ENCODE measurements around the gene SKA3.
A peak's percentile ranks its signal among the peaks of the same experiment; 100 is the strongest.
"Not testable (repeated sequence)": the region's sequence is repeated elsewhere in the genome, so short reads cannot be mapped to it uniquely, and the experiment has no call there.

Gene SKA3

GRCh38 chr13:21176982-21177284, 581 bp upstream of the SKA3 start:
- in situ Hi-C loops (cut with HindIII; ENCODE audit: low sequenced_read_pairs) = no loop called here
- peak overlapping the region; percentile 73 for H3K4me3 ChIP-seq (ENCODE audit: low read depth, low read length)
- no peak for TF ChIP-seq CTCF (IDR thresholded peaks at IDR 0.05; ENCODE audit: low read depth, low read length)
- DNase-seq (ENCODE audit: low read depth, low spot score) = no peak

DNA sequence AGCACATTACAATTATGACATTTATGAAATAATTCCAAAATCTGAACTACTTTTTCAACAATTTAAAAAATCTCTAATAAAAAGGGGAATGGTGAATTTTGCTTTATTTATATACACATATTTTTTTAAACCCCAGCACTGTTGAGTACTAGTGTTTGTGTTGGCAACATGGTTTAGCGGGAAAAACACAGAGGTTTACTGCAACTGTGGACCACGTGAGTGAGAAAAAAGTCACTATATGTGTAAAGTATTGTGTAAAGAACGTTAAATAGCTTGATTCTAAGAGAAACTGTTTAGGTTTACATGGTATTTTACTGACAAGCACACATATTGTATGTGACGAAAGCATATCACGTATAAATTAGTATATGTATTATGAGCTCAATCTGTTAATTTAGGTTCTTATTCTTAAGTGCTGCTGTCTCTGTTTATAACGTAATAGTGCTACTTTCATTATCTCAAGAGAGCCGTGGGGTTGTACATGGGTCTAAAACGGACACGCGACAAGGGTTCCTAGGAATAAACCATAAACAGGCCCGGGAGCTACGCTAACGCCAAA, 617 bp downstream of the SKA3 start:
- peak; percentile 57 for DNase-seq (ENCODE audit: low read depth, low spot score)
- in situ Hi-C loops (cut with HindIII; ENCODE audit: low sequenced_read_pairs) = no loop called here
- no peak for TF ChIP-seq CTCF (IDR thresholded peaks at IDR 0.05; ENCODE audit: low read depth, low read length)
- peak overlapping the region; percentile 73 for H3K4me3 ChIP-seq (ENCODE audit: low read depth, low read length)

- H3K4me3 ChIP-seq (ENCODE audit: low read depth, low read length); DNase-seq (ENCODE audit: low read depth, low spot score); in situ Hi-C loops (cut with HindIII; ENCODE audit: low sequenced_read_pairs): not testable (repeated sequence)
Measured at GRCh38 chr13:21173767-21174166, 2.6 kb downstream of the SKA3 start.

- in situ Hi-C loops (cut with HindIII; ENCODE audit: low sequenced_read_pairs) = no loop called here
- TF ChIP-seq CTCF (IDR thresholded peaks at IDR 0.05; ENCODE audit: low read depth, low read length) = no peak
- no peak overlapping the region for H3K4me3 ChIP-seq (ENCODE audit: low read depth, low read length)
- no peak for DNase-seq (ENCODE audit: low read depth, low spot score)
Measured at GRCh38 chr13:21171420-21171819, 4.9 kb downstream of the SKA3 start.

DNA sequence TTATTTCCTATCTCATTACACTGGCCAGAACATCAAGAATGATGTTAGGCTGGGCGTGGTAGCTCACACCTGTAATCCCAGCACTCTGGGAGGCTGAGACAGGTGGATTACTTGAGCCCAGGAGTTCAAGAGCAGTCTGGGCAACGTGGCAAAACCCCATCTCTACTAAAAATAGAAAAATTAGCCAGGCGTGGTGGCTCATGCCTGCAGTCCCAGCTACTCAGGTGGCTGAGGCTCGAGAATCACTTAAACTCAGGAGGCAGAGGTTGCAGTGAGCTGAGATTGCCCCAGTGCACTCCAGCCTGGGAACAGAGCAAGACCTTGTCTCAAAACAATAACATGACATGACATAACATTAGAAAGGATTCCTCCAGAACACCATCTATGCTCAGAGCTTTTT, 10.7 kb downstream of the SKA3 start:
- H3K4me3 ChIP-seq (ENCODE audit: low read depth, low read length); in situ Hi-C loops (cut with HindIII; ENCODE audit: low sequenced_read_pairs); DNase-seq (ENCODE audit: low read depth, low spot score): not testable (repeated sequence)

GRCh38 chr13:21164631-21165030, 11.7 kb downstream of the SKA3 start:
- no peak for DNase-seq (ENCODE audit: low read depth, low spot score)
- no peak overlapping the region for H3K4me3 ChIP-seq (ENCODE audit: low read depth, low read length)
- TF ChIP-seq CTCF (IDR thresholded peaks at IDR 0.05; ENCODE audit: low read depth, low read length) = no peak
- in situ Hi-C loops (cut with HindIII; ENCODE audit: low sequenced_read_pairs) = no loop called here

DNA sequence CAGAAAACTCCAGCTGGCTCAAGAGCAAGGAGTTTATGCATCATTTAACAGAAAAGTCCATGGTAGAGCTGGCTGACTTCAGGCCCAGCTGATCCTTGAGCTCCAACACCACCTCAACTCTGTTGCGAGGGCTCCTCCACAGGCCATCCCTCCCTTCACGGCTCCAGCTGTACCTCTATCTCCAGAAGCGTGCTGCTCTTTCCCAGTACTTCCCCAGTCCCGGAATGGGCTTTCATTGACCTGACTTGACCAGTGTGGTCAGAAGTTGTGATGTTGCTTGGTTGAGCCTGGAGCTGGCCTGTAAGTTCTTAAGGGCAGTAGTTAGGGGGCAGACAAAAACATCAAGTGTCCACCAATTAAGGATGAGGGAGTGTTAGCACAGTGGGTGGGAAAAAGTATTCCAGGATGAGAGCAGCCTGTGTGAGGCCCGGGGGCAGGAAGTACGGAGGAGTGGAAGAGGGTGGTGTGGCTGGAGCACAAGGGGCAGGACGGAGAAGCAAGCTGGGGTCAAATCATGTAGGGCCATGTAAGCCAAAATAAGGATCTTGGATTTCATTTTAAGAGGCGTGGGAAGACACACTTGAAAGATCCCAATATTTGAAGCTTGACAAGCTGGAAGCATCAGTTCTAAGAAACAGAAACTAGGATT, 24.0 kb downstream of the SKA3 start:
- no peak overlapping the region for H3K4me3 ChIP-seq (ENCODE audit: low read depth, low read length)
- TF ChIP-seq CTCF (IDR thresholded peaks at IDR 0.05; ENCODE audit: low read depth, low read length) = no peak
- no peak for DNase-seq (ENCODE audit: low read depth, low spot score)
- in situ Hi-C loops (cut with HindIII; ENCODE audit: low sequenced_read_pairs) = no loop called here

GRCh38 chr13:21150013-21150412, 26.3 kb downstream of the SKA3 start:
- H3K4me3 ChIP-seq (ENCODE audit: low read depth, low read length) = no peak overlapping the region
- in situ Hi-C loops (cut with HindIII; ENCODE audit: low sequenced_read_pairs) = no loop called here
- DNase-seq (ENCODE audit: low read depth, low spot score) = no peak
- TF ChIP-seq CTCF (IDR thresholded peaks at IDR 0.05; ENCODE audit: low read depth, low read length) = no peak
